HepG2 (cell line): Measurements from ENCODE around the gene ATP13A1. TPM values are rescaled to one million over a fixed set of nuclear protein-coding genes. Genes with fewer than 3 reads are reported as not detected.

Experiments used
- FOXJ3 ChIP-seq: sonication (generic); formaldehyde crosslinking; IDR thresholded peaks from 2 replicates; pipeline ENCODE4 v1.4.0; 2020; ENCODE audit warnings: missing genetic modification reagents, mild to moderate bottlenecking, borderline replicate concordance
- FUBP1 ChIP-seq: sonication (generic); formaldehyde crosslinking; IDR thresholded peaks from 2 replicates; pipeline ENCODE4 v1.5.1; 2020; ENCODE audit warnings: missing genetic modification reagents, mild to moderate bottlenecking, borderline replicate concordance
- MBD4 ChIP-seq: IDR thresholded peaks from 2 replicates; pipeline ENCODE4 v1.6.1; 2012; ENCODE audit warnings: low read length, inconsistent platforms, borderline replicate concordance
- NCOA5 ChIP-seq: sonication (generic); formaldehyde crosslinking; IDR thresholded peaks from 2 replicates; pipeline ENCODE4 v1.4.0; 2020; ENCODE audit warnings: missing genetic modification reagents
- RXRB ChIP-seq: IDR thresholded peaks from 2 replicates; pipeline ENCODE4 v1.6.1; 2016; ENCODE audit warnings: borderline replicate concordance, missing genetic modification reagents, missing compliant biosample characterization
- U2AF2 ChIP-seq: fragments of 200-400 bp; formaldehyde crosslinking; IDR thresholded peaks from 2 replicates; pipeline ENCODE4 v1.6.1; 2017; ENCODE audit warnings: low read depth, mild to moderate bottlenecking, low read length
- ZBTB20 ChIP-seq: sonication (generic); formaldehyde crosslinking; IDR thresholded peaks from 2 replicates; pipeline ENCODE4 v1.8.1; 2023; ENCODE audit warnings: missing genetic modification reagents, low read depth, mild to moderate bottlenecking, borderline replicate concordance
- ZMYM4 ChIP-seq: sonication (generic); formaldehyde crosslinking; IDR thresholded peaks from 2 replicates; pipeline ENCODE4 v1.8.1; 2023; ENCODE audit warnings: mild to moderate bottlenecking, missing genetic modification reagents
- ZNF337 ChIP-seq: sonication (generic); formaldehyde crosslinking; IDR thresholded peaks from 2 replicates; pipeline ENCODE4 v1.5.1; 2020; ENCODE audit warnings: missing genetic modification reagents, low read depth, mild to moderate bottlenecking, borderline replicate concordance
- ZNF550 ChIP-seq: sonication (generic); formaldehyde crosslinking; IDR thresholded peaks from 2 replicates; pipeline ENCODE4 v1.4.0; 2020; ENCODE audit warnings: mild to moderate bottlenecking, missing genetic modification reagents, borderline replicate concordance
- ZNF614 ChIP-seq: IDR thresholded peaks from 2 replicates; pipeline ENCODE4 v1.6.1; 2018; ENCODE audit warnings: missing biosample characterization, missing genetic modification reagents, inconsistent platforms, borderline replicate concordance
- ZNF780A ChIP-seq: sonication (generic); formaldehyde crosslinking; IDR thresholded peaks from 2 replicates; pipeline ENCODE4 v1.8.0; 2022; ENCODE audit warnings: mild to moderate bottlenecking, missing genetic modification reagents, moderate library complexity
- polyA plus RNA-seq, 8 experiments: library from polyadenylated mRNA; depleted of rRNA in 3 of 8; stranded (reverse) in 7 of 8; unstranded in 1 of 8; fragments of >200 nt; fragmentation: Illumina TruSeq in 4 of 8; extraction: Trizol in 4 of 8; gene quantifications; 2 replicates each; pipeline versions ENCODE4 v1.2.1 to v1.2.3, GENCODE V29; 2011 to 2016; ENCODE audit warnings: low read depth in 4 of 8, missing spikeins in 1 of 8, mixed read lengths in 1 of 8; ENCODE audit not compliant: insufficient read depth in 1 of 8
- total RNA-seq, 5 experiments: library from RNA; depleted of rRNA; stranded (reverse); fragments of >200 nt; fragmentation: Illumina TruSeq; extraction: Trizol; gene quantifications; 2 replicates each; pipeline ENCODE4 v1.2.3, GENCODE V29; 2016; ENCODE audit warnings: low read depth in 1 of 5
- TF ChIP-seq, protein P1 (sequence below): IDR thresholded peaks from 2 replicates; pipeline ENCODE4 v1.6.1; 2016; ENCODE audit warnings: low read depth, borderline replicate concordance
- TF ChIP-seq, protein P2 (sequence below): sonication (generic); formaldehyde crosslinking; IDR thresholded peaks from 2 replicates; pipeline ENCODE4 v1.5.1; 2020; ENCODE audit warnings: mild to moderate bottlenecking, moderate library complexity, missing genetic modification reagents

The ATP13A1 gene
- total and polyA plus RNA-seq, 2 of the 13 experiments (the other 11 are each of a cell fraction or from before 2014, with no cell fraction given) = 23.2 to 41.7 TPM

DNA sequence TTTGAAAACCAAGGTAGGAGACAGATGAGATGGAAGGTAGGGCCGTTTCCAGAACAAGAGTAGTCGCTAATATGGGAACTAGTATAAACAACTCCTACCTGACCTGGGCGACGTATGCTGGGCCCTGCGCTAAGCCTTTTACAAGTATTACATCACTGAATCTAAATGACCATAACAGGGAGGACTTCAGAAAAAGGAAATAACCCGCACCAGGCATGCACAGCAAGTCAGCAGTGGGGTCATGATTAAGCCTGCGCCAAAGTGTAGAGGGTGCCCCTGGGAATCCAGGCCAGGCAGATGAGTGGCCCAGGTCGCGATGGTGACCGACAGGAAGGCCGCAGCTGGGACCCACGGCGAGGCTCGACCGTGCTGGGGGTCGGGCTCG lies 613 bp downstream of the ATP13A1 start (continued):
- TF ChIP-seq FOXJ3 (CRISPR knock-in tag) (no peak), ZMYM4 (CRISPR knock-in tag) (no peak), RXRB (CRISPR knock-in tag) (no peak), ZNF550 (CRISPR knock-in tag) (no peak), ZNF780A (CRISPR knock-in tag) (0 out of 2 replicates have a peak, but pooled peaks have one; percentile 68), ZBTB20 (CRISPR knock-in tag) (peak; percentile 30; the same call in 1 of the 2 replicates), MBD4 (no peak), ZNF337 (CRISPR knock-in tag) (no peak), U2AF2 (no peak), NCOA5 (CRISPR knock-in tag) (no peak), ZNF614 (CRISPR knock-in tag) (no peak), FUBP1 (no peak)
- TF ChIP-seq, protein P1, sequence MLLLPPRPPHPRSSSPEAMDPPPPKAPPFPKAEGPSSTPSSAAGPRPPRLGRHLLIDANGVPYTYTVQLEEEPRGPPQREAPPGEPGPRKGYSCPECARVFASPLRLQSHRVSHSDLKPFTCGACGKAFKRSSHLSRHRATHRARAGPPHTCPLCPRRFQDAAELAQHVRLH (CRISPR knock-in tag) = no peak
- TF ChIP-seq, protein P2, sequence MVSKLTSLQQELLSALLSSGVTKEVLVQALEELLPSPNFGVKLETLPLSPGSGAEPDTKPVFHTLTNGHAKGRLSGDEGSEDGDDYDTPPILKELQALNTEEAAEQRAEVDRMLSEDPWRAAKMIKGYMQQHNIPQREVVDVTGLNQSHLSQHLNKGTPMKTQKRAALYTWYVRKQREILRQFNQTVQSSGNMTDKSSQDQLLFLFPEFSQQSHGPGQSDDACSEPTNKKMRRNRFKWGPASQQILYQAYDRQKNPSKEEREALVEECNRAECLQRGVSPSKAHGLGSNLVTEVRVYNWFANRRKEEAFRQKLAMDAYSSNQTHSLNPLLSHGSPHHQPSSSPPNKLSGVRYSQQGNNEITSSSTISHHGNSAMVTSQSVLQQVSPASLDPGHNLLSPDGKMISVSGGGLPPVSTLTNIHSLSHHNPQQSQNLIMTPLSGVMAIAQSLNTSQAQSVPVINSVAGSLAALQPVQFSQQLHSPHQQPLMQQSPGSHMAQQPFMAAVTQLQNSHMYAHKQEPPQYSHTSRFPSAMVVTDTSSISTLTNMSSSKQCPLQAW (CRISPR knock-in tag) = no peak
